HPDE6-E6E7 (cell line): Measurements from ENCODE around the gene JAML.

ENCODE experiments used
- DNase-seq: peaks from one replicate; pipeline ENCODE4 v3.0.0; 2011; ENCODE audit warnings: missing footprints; ENCODE audit errors: extremely low spot score

Gene JAML

DNA sequence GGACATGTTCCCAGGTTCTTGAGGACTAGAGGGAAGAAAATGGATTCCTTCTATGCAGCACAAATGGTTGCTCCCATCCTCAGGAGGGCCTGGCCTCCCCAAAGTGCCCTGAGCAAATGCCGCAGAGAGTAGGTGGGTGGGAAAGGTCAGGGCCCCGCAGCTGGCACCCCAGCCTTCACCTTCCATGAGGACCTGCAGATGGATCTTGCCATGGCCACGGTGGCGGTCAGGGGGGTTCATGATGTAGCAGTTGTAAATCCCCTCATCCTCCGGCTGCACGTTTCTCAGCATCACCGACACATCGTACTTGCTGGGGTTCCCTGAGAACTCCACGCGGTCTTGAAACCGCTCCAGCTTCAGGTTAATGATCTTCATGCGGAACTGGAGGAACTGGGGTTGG lies 56.9 kb downstream of the JAML start:
- no peak for DNase-seq

DNA sequence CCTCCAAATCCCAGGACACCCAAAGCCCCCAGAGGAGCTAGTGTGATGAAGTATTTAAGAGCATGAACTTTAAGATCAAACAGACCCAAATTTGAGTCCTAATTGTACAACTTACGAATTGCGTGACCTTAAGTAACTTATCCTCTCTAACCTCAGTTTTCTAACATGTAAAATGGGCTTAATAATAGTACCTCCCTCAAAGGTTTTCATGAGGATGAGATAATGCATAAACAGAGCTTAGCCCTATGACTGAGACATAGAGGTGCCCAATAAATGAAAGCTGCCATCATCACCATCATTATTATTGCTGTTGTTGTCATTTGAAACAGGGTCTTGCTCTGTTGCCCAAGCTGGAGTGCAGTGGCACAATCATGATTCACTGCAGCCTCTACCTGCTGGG lies 57.6 kb downstream of the JAML start:
- DNase-seq: no peak

DNA sequence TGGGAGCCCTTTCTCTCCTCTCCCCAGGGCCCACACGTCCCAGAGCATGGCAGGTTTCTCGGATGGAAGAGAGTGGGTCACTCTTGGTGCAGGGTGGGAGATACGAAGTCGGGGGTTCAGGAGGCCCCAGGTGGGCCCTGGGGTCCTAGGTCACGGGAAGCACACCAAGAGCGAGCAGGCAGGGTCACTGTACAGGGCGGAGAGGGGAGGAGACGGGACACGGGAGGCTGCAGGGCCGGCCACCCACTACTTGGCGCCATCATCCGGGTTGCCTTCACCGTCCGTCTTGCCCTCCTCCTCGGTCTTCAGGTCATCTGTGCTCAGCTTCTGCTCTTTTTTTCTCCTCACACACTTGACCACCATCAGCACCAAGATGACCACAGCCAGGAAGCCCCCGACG lies 58.2 kb downstream of the JAML start:
- no peak for DNase-seq

DNA sequence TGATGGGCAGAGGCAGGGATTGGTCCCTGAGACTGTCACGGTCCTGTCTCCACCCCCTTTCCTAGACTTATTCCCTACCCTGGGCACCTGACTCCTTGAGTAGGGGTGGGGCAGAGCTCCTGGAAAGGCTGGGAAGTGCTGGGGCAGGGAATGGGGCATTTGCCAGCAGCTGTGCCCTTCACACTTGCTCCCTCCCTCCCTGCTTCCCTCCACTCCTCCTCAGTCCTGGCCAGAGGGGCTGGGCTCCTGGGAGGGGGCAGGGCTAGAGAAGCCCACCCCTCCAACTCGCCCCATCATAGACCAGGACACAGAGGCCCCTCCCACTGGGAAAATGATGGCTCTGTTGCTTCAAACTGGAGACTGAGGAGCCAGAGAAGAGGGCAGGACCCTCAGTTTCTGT lies 59.9 kb downstream of the JAML start:
- no peak for DNase-seq

DNA sequence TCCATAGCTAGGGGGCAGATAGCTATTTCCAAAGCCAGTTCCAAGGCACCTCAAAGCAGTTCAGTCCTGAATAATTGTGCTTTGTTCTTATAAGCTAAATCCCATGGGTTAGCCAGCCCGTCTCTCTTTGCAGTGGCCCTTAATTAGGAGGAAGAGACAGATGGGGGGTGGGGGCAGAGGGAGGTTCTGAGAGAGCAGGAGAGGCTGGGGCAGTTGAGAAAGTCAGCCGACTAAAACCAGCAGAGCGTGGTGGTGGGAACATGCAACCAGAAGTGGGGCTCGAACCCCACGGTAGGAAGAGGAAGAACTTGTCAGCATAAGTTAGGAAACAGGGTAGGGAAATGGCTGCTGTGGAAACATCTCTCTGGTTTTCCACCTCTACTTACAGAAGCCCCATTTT lies 61.3 kb downstream of the JAML start:
- no peak for DNase-seq

DNA sequence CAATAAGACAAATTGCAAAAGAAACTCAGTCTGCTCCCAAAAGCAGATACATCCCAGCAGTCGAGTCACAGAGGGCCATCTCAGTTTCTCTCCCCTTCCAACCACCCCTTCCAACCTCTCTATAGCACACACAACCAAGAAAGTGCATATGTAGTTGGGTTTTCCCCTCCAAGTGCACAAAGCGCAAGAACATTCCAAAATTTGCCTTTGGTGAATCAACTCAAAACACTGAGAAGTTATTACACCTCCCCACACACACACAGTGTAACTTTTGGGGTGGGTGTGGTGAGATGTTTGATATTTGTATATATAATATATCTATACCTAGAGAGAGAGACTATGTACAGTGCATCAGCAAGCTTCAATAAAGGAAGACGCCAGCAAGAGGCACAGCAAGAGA lies 62.0 kb downstream of the JAML start:
- no peak for DNase-seq

DNA sequence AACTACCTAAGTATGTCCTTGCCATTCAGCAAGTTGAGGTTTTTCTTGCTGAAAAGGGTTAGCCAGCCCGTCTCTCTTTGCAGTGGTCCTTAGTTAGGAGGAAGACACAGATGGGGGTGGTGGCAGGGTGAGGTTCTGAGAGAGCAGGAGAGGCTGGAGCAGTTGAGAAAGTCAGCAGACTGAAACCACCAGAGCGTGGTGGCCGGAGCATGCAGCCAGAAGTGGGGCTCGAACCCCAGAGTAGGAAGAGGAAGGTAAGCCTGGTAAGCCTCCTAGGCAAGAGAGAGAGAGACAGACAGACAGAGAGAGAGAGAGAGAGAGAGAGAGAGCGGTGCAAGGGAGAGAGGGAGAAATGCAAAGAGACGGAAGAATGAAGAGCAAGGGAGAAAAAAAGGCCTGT lies 63.0 kb downstream of the JAML start:
- DNase-seq: no peak

DNA sequence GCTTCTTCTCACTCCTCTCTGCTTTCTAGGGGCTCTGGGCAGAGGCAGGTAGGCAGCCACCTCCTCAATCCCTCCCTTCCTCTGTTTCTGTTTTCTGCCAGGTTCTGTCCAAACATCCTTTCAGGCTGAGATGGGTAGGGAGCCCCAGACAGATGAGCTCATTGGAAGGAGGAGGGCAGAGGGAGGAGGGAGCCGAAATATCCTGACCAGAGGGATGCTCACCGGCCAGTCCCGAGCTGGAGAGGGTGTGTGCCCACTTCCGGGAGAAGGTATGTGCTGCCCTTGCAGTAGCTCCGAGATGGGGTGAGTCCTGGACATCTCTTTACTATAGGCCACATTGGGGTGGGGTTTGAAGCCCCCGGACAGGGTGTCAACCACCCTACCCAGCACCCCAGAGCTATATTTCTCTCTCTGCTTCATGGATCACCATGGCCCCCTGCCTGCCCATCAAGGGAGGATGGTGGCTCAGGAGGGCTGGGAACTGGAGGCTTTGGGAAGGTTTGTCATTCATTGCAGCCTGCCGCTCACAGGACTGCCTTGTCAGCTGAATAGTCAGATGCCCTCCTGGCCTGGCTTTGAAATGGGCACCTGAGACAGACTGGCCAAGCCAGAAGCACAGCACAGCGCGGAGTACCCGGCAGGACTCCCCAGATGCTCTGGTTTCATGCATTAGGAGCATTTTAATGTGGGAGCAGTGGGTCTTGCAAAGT lies 67.5 kb downstream of the JAML start:
- no peak for DNase-seq

DNA sequence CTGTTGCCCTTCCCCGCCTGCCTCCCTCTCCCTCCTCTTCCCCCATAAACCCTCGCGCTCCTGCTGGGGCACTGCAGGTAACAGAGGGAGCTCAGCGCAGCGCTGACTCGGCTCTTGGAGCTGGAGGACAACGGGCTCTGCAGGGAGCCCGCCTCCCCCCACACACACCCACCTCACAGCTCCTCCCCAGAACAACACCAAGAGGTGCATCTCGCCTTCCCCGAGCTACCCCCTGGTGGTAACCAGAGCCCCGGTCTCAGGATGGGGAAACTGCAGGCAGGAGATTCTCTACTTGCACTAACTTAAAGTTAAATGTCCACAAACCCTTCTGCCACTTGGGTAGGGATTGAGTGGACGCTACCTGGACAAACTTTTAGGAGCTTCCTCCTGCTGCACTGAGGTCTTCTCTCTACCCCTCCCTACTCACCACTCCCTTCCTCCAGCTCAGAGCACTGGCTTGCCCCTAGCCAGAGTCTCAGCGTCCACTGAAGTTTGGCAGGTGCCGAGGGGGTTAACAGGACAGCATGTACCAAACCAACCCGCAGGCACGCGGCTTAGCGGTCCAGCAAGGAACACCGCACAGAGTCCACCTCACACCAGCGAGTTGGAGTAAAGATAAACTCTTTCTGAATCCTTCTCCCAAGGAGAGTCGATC lies 68.2 kb downstream of the JAML start:
- DNase-seq: no peak

DNA sequence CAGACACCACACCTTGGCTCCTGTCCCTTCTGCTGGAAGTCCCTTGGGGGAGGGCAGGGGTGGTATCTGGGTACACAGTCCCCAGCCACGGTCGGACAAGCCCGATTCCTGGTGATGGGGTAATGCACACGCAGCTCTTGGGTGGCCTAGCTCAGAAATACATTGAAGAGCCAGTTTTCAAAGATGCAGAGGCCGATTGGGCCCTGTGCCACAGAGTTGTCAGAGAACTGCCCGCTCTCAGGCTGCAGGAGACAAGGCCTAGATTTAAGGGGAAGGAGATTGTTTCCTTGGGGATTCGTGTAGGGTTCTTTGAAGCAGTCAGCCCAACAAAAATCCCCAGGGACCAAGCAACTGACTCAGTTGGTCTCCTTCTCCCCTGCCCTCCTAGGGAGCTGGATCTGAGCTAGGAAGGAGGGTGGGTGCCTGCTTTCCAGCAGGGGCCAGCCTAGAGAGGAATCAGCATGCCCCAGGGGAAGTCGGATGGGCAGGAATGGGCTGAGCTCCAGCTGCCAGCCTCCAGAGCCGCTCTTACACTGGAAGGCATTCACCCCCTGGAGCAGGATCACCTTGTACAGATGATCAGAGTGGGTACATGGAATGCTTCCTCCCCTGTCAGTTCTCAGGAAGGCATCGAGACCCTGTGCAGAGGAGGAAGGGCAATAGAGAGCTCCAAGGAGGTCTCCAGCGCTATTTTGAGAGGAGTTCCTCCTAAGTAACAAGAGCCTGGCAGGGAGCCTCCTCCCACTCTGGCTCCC lies 68.9 kb downstream of the JAML start:
- DNase-seq: no peak

DNA sequence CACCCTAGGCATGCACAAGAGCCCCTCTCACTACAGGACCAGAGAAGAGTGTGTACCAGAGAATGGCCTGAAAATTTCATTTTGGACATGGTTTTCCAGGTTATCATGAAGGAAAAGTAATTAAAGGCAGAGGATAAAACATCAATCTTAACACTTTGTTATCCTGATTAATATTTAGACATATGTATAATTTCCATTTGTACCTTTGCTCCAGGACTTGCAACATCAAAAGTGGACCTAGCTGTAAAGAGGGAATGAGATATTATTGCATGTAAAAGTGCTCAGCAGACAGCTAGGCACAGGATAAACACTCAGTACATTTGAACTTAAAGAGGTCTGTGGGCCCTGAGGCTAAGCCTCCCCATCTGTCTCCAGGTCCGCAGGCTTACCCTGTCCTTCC lies 70.2 kb downstream of the JAML start:
- no peak for DNase-seq

DNA sequence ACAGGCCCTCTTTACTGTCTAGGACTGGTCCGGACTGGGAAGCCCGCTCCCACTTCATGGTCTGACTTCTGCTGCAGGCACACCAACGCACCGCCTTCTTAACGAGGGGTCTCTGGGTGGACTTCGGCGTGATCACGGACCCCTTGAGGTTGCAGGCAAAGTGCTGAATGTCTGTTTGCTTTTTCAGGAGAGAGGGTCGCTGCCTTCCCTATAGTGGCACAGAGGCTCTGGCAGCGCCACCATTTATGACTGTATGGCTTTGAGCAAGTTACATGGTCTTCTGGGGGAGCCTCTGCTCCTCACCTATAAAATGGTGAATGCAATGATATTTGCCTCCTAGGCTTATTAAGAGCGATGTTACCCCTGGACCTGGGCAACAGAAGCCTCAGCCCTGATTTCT lies 70.8 kb downstream of the JAML start:
- DNase-seq: no peak

DNA sequence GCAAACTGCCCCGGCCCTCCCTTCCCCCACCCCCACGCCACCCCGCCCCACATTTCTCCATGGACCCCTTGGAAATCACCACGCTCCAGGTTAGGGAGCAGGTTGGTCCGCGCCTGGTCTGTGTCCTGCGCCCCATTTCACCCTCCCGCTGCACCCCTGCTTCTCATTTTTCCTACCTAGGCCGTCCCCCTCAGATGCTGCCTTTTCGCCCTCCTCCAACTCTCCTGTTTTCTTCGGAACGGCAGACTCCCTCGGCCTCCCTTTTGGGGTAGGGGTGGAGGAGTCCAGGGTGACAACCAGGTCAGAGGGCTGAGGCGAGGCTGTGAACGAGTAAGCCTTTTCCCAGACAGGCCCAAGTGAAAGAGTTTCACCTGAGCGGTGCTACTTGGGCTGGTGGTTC lies 71.3 kb downstream of the JAML start:
- no peak for DNase-seq

DNA sequence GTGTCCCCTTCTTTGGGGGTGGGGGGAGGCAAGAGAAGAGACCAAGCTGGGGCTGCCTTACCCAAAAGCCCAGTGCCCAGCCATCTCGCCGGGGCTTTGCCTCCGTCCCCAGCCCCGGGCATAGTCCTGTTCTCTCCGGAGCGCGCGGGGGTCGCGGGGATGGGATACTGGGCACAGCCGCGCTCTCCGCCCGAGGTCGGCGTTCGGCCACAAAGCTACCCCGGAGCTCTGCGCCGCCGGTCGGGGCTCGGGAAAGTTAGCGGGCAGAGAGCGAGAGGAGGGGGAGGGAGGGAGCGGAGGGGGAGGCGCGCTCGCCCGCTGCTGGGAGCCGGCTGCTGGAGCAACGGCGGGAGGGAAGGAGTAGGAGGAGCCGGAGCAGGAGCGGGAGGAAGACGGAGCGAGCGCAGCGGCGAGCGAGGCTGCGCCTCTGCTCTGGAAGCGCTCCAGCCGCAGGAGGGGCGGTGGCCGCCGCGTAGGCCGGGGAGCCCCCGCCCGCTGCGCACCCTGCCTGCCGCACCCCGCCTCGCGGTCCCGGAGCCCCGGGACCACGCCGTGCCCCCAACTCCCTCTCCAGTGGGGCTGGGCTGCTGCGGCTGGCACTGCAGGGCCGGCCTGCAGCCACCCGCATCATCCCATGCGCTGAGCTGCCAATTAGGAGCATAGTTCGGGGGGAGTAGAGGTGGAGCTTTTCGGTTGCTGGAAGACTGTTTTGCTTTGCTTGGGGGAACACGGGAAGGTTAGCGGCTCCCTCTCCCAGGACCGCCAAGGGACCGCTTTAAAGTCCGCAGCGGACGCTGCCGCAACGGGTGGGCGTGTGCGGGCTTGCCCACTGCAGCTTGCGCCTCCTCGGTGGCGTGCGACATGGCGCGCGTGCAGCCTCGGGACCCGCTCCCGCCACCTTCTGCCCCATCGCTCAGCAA lies 72.0 kb downstream of the JAML start, which contains the start of gene SCN4B:
Gene SCN4B, minus strand, starts transcription at position 272 of the 920 bp plus-strand sequence. Its CDS starts 150 bp downstream, at position 122.
- peak; percentile 63 for DNase-seq

DNA sequence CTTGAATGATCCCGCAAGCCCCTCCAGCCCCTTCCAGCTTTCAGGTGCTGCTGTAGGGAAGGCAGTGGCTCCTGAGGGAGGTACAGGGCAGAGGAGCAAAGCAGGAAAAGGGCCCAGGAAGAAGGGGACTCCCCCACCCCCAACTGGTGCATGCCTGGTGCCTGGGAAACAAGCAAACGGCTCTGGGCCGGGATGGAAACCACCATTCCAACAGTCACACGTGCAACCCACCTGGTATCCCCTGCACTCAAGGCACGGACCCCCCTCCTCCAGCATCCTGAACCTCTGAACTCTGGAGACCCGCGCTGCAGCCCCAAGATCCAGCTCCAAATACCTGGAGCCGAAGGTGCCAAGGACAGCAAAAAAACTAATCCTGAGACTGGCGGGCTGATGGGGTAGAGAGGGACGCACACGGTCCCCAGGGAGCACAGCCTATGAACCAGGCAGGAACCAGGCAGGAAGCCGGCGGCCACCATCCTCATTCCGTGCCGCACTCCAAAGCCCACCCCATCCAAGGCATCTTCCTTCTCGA lies 72.7 kb downstream of the JAML start:
- no peak for DNase-seq

DNA sequence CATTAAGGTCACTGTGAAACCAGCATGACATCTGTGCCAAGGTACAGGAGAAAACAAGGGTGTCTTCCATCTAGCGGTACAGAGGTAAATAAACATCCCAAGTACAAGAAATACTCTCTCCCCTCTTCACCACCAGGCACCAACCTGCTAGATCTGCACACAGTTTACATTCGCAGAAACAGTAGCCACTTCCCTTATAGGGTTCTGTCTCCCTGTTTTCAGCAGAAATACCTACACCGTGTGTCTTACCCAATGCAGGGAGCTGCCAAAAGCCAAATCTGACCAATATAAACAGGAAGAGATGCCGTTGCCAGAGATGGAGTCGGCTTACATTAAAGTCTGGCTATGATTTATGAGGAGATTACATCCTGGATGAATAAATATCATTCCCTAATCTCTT lies 73.4 kb downstream of the JAML start:
- no peak for DNase-seq

DNA sequence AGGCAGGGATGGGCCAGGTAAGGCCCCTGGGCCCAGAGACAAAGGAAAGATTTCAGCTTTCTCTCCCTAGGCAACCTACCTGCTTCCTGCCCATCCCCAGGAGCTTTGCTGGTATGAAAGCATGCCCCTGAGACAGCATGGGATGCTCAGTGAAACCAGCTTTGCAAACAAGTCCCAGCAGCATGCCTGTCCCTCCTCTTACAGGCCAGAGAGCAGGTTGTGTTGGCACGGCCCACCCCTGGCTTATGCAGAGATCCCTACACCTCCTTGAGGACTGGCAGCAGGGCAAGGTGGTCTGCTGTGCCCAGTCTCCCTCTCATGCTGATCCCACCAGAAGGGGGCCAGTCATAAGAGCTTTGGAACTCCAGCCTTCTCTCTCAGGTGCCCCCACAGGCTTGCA lies 75.3 kb downstream of the JAML start:
- no peak for DNase-seq

DNA sequence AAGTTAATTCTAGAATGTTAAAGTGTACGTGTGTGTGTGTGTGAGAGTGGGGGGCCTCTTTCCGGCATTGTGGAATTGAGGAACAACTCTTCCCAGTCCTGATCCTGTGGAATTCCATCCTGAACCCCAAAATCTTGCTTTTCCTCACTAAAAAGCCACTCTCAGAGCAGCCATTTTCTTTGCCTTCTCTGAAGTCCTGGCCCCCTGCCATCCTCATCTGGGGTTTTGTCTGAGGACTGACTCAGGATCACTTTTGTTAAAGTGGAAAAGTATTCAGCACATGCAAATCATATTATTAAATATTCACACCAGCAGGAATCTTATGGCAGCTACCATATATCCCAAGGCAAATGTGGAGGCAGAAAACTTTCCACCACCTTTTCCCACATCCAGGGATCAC lies 76.0 kb downstream of the JAML start:
- no peak for DNase-seq

DNA sequence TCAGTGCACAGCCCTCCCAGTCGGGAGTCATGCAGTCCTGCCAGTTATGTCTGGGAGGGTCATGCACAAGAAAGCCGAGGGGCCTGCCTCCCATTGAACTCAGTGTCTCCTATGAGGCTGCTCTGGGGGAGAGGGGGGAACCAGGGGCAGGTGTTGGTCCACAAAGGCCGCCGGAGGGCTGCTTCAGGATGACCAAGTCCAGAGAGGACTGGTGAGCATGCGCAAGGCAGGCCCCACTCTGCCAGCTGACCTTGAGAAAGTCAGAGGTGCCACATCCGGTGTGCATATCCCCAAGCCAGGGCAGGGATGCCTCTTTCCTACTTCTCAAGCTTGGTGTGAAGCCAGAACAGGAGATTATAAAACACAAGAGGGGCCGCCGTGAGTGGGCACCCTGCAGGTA lies 76.6 kb downstream of the JAML start:
- DNase-seq: no peak

DNA sequence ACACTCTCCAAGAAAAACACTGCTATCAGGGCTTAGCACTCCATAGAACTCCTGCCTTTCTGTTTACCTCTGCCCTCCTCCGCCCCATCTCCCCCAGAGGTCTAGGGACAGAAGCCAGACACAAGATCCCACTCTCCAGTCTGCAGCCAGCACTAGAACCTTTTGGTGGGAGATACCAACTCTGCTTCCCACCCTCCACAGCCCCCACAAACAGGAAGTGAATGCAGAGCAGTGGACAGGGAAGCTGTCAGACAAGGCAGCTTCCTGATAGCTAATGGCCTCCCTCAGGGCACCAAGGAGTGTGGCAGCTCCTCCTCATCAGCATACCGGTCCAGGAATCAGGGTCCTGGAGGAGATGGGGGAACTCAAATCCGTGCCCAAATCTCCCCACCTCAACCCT lies 77.3 kb downstream of the JAML start:
- DNase-seq: no peak

DNA sequence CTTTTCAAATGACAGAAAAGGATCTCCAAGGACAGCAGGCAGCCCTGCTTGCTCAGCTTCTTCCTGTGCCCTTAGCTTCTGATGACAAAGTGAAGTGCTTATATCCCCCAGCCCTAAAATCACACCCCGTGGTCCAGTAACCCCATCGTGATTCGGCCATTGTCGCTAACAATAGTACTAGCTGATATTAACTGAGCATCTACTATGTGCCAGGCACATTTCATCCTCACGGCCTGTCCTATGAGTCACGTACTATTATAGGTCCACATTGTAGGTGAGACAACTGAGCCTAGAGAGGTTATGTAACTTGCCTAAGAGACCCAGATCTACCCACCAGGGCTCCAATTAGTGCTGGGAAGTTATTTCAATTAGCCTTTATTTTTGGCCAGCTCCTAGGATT lies 78.3 kb downstream of the JAML start:
- no peak for DNase-seq
